Calu3 (cell line): Measurements from ENCODE around the gene CCR7. TPM values are rescaled to one million over a fixed set of nuclear protein-coding genes. Genes with fewer than 3 reads are reported as not detected.

Source experiments
- BruUV-seq: library from RNA; stranded (reverse); fragments of 400-500 nt; replicated peaks from 2 replicates; lab custom pipeline; 2021; lab: Mats Ljungman, UMichigan
- CTCF ChIA-PET: fragments of 300-600 bp; sonication (Branson Sonifier 250); formaldehyde crosslinking; loops from one replicate; lab custom pipeline; 2022; ENCODE audit warnings: antibody characterized with exemption; lab: Charles Lee
- DNase-seq: peaks from one replicate; pipeline ENCODE4 v3.0.0; 2022
- H3K27ac Mint-ChIP-seq: one replicate; pipeline ENCODE4 v1.8.0; 2022; ENCODE audit warnings: mixed read lengths; ENCODE audit not compliant: unreplicated experiment
- H3K27me3 Mint-ChIP-seq: one replicate; pipeline ENCODE4 v1.8.0; 2022; ENCODE audit warnings: mixed read lengths; ENCODE audit not compliant: unreplicated experiment
- H3K36me3 Mint-ChIP-seq: one replicate; pipeline ENCODE4 v1.8.0; 2022; ENCODE audit warnings: mild to moderate bottlenecking, moderate library complexity, mixed read lengths; ENCODE audit not compliant: insufficient read depth, unreplicated experiment
- H3K4me1 Mint-ChIP-seq: one replicate; pipeline ENCODE4 v1.8.0; 2022; ENCODE audit warnings: mild to moderate bottlenecking, low read depth, mixed read lengths; ENCODE audit not compliant: unreplicated experiment
- H3K4me3 Mint-ChIP-seq: one replicate; pipeline ENCODE4 v1.8.0; 2022; ENCODE audit warnings: mild to moderate bottlenecking, low read depth, moderate library complexity, mixed read lengths; ENCODE audit not compliant: unreplicated experiment
- H3K9me3 Mint-ChIP-seq: one replicate; pipeline ENCODE4 v1.8.0; 2022; ENCODE audit warnings: low read depth, mixed read lengths; ENCODE audit not compliant: unreplicated experiment
- CTCF ChIP-seq: fragments of 200-600 bp; IDR thresholded peaks from one replicate; pipeline ENCODE4 v1.8.0; 2022; ENCODE audit warnings: antibody characterized with exemption; ENCODE audit not compliant: unreplicated experiment
- intact Hi-C: fragments of 100-400 bp; cut with micrococcal nuclease; formaldehyde crosslinking; loops from one replicate; pipeline ENCODE4 v1.10.0; 2022; ENCODE audit not compliant: unreplicated experiment
- total RNA-seq: library from RNA; stranded (reverse); gene quantifications from 2 replicates; pipeline ENCODE4 v1.2.3, GENCODE V29; 2022

CCR7 gene
- total RNA-seq, 1 experiment from 2014 or later: not detected

DNA sequence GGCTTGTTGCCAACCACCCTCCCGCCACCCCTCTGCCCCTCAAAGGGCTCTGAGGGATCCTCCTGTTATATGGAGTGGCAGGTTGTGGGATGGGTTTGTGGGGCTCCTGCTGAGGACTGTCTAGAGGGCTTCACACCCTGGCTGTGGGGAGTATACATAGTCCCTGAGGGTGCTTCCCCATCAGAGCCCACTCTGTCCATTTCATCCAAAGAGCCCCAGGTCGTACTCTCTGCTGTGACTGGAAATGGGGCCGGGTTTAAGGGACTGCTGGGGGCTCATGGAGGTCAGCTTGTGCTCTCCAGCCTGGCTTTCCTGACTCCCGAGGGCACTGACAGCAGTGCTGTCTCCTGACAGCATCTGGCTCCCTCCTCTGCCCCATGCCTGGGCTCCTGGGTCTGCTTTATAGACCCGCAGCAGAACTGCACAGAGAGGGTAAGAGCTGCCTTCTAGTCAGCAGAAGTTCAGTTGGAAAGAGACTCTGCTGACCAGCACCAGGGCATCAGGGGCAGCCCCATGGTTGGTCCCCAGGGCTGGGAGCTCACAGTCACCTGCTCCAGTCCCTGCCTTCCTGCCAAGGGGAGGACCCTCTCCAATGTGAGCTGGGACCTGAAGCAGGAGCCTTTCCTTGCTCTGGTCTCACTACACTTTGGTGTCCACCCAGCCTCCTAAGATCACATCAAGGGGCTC, 46.0 kb downstream of the CCR7 start:
- peaks cover 52% of the 10 kb centered on the region for H3K4me1 Mint-ChIP-seq
- no peak overlapping the region for H3K4me3 Mint-ChIP-seq
- DNase-seq: no peak
- CTCF ChIA-PET: interaction anchor here (0.5 to 68.2 kb wide), 13 partner anchors 8 to 814 kb away, joined by 3 to 4142 read pairs (median 6); partner anchors contain the start of genes CCR7, IGFBP4, TNS4 and TOP2A
- no peak overlapping the region for H3K27ac Mint-ChIP-seq
- H3K36me3 Mint-ChIP-seq: peaks cover 6% of the 10 kb centered on the region
- intact Hi-C loops: no loop called here
- BruUV-seq: no TSS peak
- H3K9me3 Mint-ChIP-seq: peaks cover 6% of the 10 kb centered on the region
- no peak for TF ChIP-seq CTCF
- H3K27me3 Mint-ChIP-seq: peaks cover 32% of the 10 kb centered on the region

DNA sequence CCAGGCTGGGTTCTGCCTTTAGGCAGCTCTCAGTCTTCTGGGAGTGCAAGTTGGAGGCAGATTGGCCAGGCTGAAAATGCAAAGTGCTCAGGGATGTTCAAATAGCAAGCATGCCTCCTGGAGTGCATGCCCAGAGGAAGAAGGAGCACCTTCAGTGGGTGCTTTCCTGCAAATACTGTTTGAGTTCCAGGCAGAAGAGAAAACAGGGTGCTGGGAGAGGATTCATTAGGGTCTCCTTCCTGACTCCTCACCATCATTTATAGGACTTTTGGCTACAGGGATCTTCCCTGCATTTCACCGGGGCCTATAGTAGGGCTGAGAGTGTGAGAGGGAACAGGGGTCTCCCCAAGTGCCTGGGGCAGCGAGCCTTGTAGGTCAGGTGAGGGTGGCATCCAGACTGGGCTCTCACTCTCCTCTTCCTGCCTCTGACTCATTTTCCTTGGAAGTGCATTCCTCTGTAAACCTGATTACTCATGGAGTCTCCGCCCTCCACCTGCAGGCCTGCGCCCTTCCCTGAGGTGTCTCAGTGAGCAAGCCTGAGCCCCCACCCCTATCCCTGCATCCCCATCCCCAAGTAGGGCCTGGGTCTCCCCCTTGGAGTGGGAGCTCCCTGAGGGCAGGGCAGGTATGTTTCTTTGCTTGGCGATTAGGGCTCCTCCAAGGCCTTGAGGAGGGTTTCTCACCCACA, 46.7 kb downstream of the CCR7 start:
- Mint-ChIP-seq H3K4me3 (no peak overlapping the region), H3K9me3 (peaks cover 6% of the 10 kb centered on the region), H3K36me3 (peaks cover 6% of the 10 kb centered on the region), H3K4me1 (peaks cover 52% of the 10 kb centered on the region), H3K27ac (no peak overlapping the region), H3K27me3 (peaks cover 32% of the 10 kb centered on the region)
- DNase-seq: peak; percentile 96
- CTCF ChIA-PET: interaction anchor here (0.7 to 68.2 kb wide), 13 partner anchors 8 to 818 kb away, joined by 3 to 4142 read pairs (median 8); partner anchors contain the start of genes CCR7, ERBB2, IGFBP4 and TNS4
- BruUV-seq: no TSS peak
- intact Hi-C loops: no loop called here
- TF ChIP-seq CTCF: no peak

GRCh38 chr17:40517981-40518380, 47.3 kb downstream of the CCR7 start:
- CTCF ChIA-PET: interaction anchor here (0.5 to 68.2 kb wide), 17 partner anchors 9 to 818 kb away, joined by 3 to 4142 read pairs (median 8); partner anchors contain the start of genes CCR7, ERBB2, IGFBP4 and TNS4
- intact Hi-C loops: loop anchor here (2.0 kb wide), 1 partner anchor 69 kb away; no protein-coding TSS in a partner anchor
- no peak for TF ChIP-seq CTCF
- peaks cover 3% of the 10 kb centered on the region for H3K9me3 Mint-ChIP-seq
- H3K36me3 Mint-ChIP-seq: peaks cover 6% of the 10 kb centered on the region
- no TSS peak for BruUV-seq
- H3K4me3 Mint-ChIP-seq: no peak overlapping the region
- peaks cover 29% of the 10 kb centered on the region for H3K27me3 Mint-ChIP-seq
- DNase-seq: no peak
- no peak overlapping the region for H3K27ac Mint-ChIP-seq
- peaks cover 52% of the 10 kb centered on the region for H3K4me1 Mint-ChIP-seq

GRCh38 chr17:40517286-40517662, 48.0 kb downstream of the CCR7 start:
- CTCF ChIA-PET: interaction anchor here (0.5 to 68.2 kb wide), 22 partner anchors 10 to 838 kb away, joined by 3 to 4142 read pairs (median 6); partner anchors contain the start of genes CCR7, IGFBP4, PGAP3 and PSMD3
- Mint-ChIP-seq H3K4me3 (no peak overlapping the region), H3K27me3 (peaks cover 22% of the 10 kb centered on the region), H3K4me1 (peaks cover 59% of the 10 kb centered on the region), H3K27ac (peak overlapping the region; percentile 1), H3K9me3 (peaks cover 3% of the 10 kb centered on the region), H3K36me3 (peaks cover 10% of the 10 kb centered on the region)
- intact Hi-C loops: loop anchor here (2.0 kb wide), 1 partner anchor 68 kb away; no protein-coding TSS in a partner anchor
- no peak for DNase-seq
- no peak for TF ChIP-seq CTCF
- BruUV-seq: no TSS peak
